Astrocyte (in vitro differentiated cells and primary cell): Measurements from ENCODE around the gene C21orf58.

ENCODE experiments used
- CTCF ChIP-seq: IDR thresholded peaks from 2 replicates; pipeline ENCODE4 v1.5.1; 2011; ENCODE audit warnings: low read depth, mild to moderate bottlenecking, inconsistent platforms, low read length, moderate library complexity; ENCODE audit not compliant: insufficient read depth
- EZH2 ChIP-seq: IDR thresholded peaks from 2 replicates; pipeline ENCODE4 v1.6.1; 2012; ENCODE audit warnings: mild to moderate bottlenecking, low read length, inconsistent platforms; ENCODE audit not compliant: insufficient read depth

- TF ChIP-seq EZH2 = no peak
- TF ChIP-seq CTCF = no peak
These were observed 50.3 kb downstream of the C21orf58 start for GRCh38 chr21:46273341-46273740.
